Prostate gland (tissue), 2 donors: ENCODE results near the gene C6orf58. TPM values are rescaled to one million over a fixed set of nuclear protein-coding genes. Genes with fewer than 3 reads are reported as not detected.

Source experiments
- DNase-seq: peaks from one replicate; pipeline ENCODE4 v3.0.0-alpha.2; 2019; ENCODE audit warnings: low spot score
- H3K27ac ChIP-seq, 2 donors: fragments of 200-600 bp; sonication (generic); 2 replicates each; pipeline ENCODE4 v1.5.1; 2017 to 2019
- H3K27me3 ChIP-seq: fragments of 200-600 bp; sonication (generic); replicated peaks from 2 replicates; pipeline ENCODE4 v1.5.1; 2019; ENCODE audit not compliant: insufficient read depth
- H3K36me3 ChIP-seq, 2 donors: fragments of 200-600 bp; sonication (generic); 1 replicate in 1 of 2; 2 replicates in 1 of 2; pipeline versions ENCODE4 v1.5.1 to v1.8.1; 2017 to 2019
- H3K4me1 ChIP-seq: fragments of 200-600 bp; sonication (generic); replicated peaks from 2 replicates; pipeline ENCODE4 v1.5.1; 2019
- H3K4me3 ChIP-seq, 2 donors: fragments of 200-600 bp; sonication (generic); 2 replicates each; pipeline ENCODE4 v1.5.1; 2017 to 2019
- H3K9me3 ChIP-seq: fragments of 200-600 bp; sonication (generic); 2 replicates; pipeline ENCODE4 v1.5.1; 2017
- CTCF ChIP-seq, 4 experiments: fragments of 200-600 bp in 2 of 4; fragments of 450-650 bp in 2 of 4; sonication (generic) in 2 of 4; IDR thresholded peaks; 1 replicate in 3 of 4; 2 replicates in 1 of 4; pipeline ENCODE4 v1.5.1; 2016 to 2019; ENCODE audit warnings: antibody characterized with exemption in 4 of 4, mild to moderate bottlenecking in 2 of 4, moderate library complexity in 2 of 4
- POLR2A ChIP-seq: fragments of 450-650 bp; IDR thresholded peaks from one replicate; pipeline ENCODE4 v1.6.1; 2016; ENCODE audit warnings: antibody characterized with exemption, mild to moderate bottlenecking
- POLR2AphosphoS5 ChIP-seq: sonication (generic); formaldehyde crosslinking; IDR thresholded peaks from one replicate; pipeline ENCODE4 v1.6.1; 2017; ENCODE audit warnings: antibody characterized with exemption
- WGBS: methylation state at CpG from one replicate; pipeline ENCODE4 v1.1.5; 2018; 5-methylcytosine and 5-hydroxymethylcytosine counted together
- intact Hi-C: fragments of 100-400 bp; cut with DNase I; formaldehyde crosslinking; loops from one replicate; pipeline ENCODE4 v1.14.2; 2022
- total RNA-seq, 2 donors: library from RNA; depleted of rRNA; stranded (reverse); fragments of >200 nt; gene quantifications; one replicate each; pipeline ENCODE4 v1.1.0, GENCODE V29; 2016

The C6orf58 gene
- total RNA-seq, 2 donors from 2014 or later, result not detected

- DNase-seq, result no peak
Measured at GRCh38 chr6:127547215-127547614, 29.8 kb upstream of the C6orf58 start.

GRCh38 chr6:127547904-127548649 is 28.9 kb upstream of the C6orf58 start:
- no peaks in the 10 kb centered on the region for H3K4me1 ChIP-seq
- no peak overlapping the region for H3K4me3 ChIP-seq
- no peak overlapping the region for H3K27ac ChIP-seq
- DNase-seq, result no peak
- no peaks in the 10 kb centered on the region for H3K27me3 ChIP-seq
- H3K9me3 ChIP-seq, result no peaks in the 10 kb centered on the region
- TF ChIP-seq POLR2AphosphoS5, result no peak
- peak in 1 of 4 experiments; percentile 14 for TF ChIP-seq CTCF (IDR thresholded peaks at IDR 0.05)
- 30% methylated on average over 2 of the region's 2 CpGs for WGBS
- no peaks in the 10 kb centered on the region for H3K36me3 ChIP-seq
- intact Hi-C loops, result no loop called here

More at GRCh38 chr6:127547215-127547614, 29.8 kb upstream of the C6orf58 start:
- Histone ChIP-seq H3K4me3 (no peak overlapping the region), H3K9me3 (no peaks in the 10 kb centered on the region), H3K27me3 (no peaks in the 10 kb centered on the region), H3K4me1 (no peaks in the 10 kb centered on the region), H3K36me3 (no peaks in the 10 kb centered on the region), H3K27ac (no peak overlapping the region)
- WGBS, result 35% methylated on average over 1 of the region's 1 CpG
- TF ChIP-seq CTCF (IDR thresholded peaks at IDR 0.05), result no peak
- TF ChIP-seq POLR2AphosphoS5, result no peak
- TF ChIP-seq POLR2A, result no peak
- intact Hi-C loops, result no loop called here

- intact Hi-C loops, result no loop called here
- Histone ChIP-seq H3K4me3 (no peak overlapping the region), H3K27me3 (no peaks in the 10 kb centered on the region), H3K9me3 (no peaks in the 10 kb centered on the region), H3K27ac (no peak overlapping the region), H3K36me3 (no peaks in the 10 kb centered on the region), H3K4me1 (no peaks in the 10 kb centered on the region)
- no peak for DNase-seq
- peak; percentile 19 for TF ChIP-seq POLR2AphosphoS5
- TF ChIP-seq POLR2A, result no peak
- no peak for TF ChIP-seq CTCF (IDR thresholded peaks at IDR 0.05)
Measured at GRCh38 chr6:127550403-127550802, 26.6 kb upstream of the C6orf58 start.

GRCh38 chr6:127554435-127555006 is 22.5 kb upstream of the C6orf58 start:
- 20% methylated on average over 2 of the region's 2 CpGs for WGBS
- H3K36me3 ChIP-seq, result no peaks in the 10 kb centered on the region
- H3K4me1 ChIP-seq, result no peaks in the 10 kb centered on the region
- TF ChIP-seq POLR2A (no peak), CTCF (IDR thresholded peaks at IDR 0.05) (peak in 1 of 4 experiments; percentile 24)
- no peak overlapping the region for H3K4me3 ChIP-seq
- no peaks in the 10 kb centered on the region for H3K9me3 ChIP-seq
- intact Hi-C loops, result no loop called here
- DNase-seq, result no peak
- no peak overlapping the region for H3K27ac ChIP-seq
- H3K27me3 ChIP-seq, result no peaks in the 10 kb centered on the region

DNA sequence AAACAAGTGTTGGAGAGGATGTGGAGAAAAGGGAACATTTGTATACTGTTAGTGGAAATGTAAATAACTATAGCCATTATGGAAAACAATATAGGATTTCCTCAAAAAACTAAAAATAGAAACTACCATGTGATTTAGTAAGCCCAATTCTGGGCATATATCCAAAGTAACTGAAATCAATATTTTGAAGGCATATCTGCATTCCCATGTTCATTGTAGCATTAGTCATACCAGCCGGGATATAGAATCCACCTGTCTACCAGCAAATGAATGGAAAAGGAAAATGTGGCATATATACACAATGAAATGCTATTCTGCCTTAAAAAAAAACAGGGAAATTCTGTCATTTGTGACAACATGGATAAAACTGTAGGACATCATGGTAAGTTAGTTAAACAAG is 15.3 kb upstream of the C6orf58 start:
- 79% methylated on average over 1 of the region's 1 CpG for WGBS
- H3K9me3 ChIP-seq, result no peaks in the 10 kb centered on the region
- no peak for DNase-seq

More for the DNA sequence above, 15.3 kb upstream of the C6orf58 start:
- Histone ChIP-seq H3K4me3 (no peak overlapping the region), H3K27me3 (no peaks in the 10 kb centered on the region), H3K27ac (no peak overlapping the region), H3K4me1 (no peaks in the 10 kb centered on the region), H3K36me3 (no peaks in the 10 kb centered on the region)
- TF ChIP-seq POLR2A (no peak), POLR2AphosphoS5 (no peak), CTCF (IDR thresholded peaks at IDR 0.05) (no peak)
- intact Hi-C loops, result no loop called here
